Measurements from ENCODE around the gene FAM90A26.
"Not testable (repeated sequence)": the region's sequence is repeated elsewhere in the genome, so short reads cannot be mapped to it uniquely, and the experiment has no call there.

FAM90A26 gene

DNA sequence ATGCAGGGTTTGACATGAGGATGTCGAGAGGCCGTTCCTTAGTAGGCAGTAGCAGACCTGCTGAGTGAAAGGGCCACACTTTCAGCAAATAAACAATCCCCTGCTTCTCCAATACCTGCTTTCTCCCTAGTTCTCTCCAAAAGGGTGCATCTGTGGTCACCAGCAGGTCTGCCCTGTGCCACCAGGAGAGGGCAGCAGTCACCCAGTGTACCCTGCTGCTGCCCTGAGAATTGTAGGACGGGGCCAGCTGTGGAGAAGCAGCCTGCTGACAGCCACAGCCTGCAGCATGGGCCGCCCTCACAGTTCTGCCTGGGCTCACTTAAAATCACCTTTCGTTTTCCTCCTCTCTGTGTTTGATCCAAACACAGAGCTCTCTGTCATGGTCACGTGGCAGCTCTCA is 11.8 kb upstream of the FAM90A26 start:
- DNase-seq (ENCODE audit: low read depth), result peak; percentile 25

GRCh38 chr4:9160046-9160445 is 10.2 kb upstream of the FAM90A26 start:
- DNase-seq (ENCODE audit: low read depth), result peak; percentile 19

DNA sequence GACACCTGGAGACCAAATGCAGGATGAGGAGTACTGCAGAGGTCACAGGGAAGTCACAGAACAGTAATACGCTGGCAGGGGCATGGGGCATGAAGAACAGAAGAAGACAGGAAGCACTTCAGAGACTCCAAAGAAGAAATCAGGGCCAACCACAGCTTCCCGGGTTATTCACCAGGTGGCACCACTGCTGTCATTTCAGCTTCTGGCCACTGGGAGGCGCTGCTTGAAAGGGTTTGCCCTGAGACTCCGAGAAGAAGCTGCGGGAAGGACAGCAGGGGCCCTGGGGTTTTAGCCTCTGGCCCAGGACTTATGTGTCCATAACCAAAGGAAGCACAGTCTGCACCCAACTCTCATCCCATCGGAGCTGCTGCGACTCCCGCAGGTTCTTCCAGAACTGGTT is 4.2 kb upstream of the FAM90A26 start:
- peak; percentile 46 for DNase-seq (ENCODE audit: low read depth)

DNA sequence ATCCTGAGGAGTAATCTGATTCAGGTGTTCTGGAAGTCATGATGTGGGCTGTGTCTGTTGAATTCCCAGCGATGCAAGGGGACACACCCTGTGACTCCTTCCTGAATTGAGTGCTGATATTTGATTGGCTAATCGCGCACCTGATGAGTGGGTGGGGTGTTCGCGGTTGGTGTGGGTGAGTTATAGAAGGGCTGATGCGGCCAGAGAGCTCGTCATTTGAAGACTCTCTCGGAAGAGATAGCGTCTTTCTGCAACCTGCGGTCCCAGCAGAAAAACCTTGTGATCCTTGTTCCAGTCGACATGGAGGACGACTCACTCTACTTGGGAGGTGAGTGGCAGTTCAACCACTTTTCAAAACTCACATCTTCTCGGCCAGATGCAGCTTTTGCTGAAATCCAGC is 40.1 kb downstream of the FAM90A26 start, which contains the start of gene USP17L10:
Gene USP17L10 (plus strand): TSS at position 301 of the 400 bp plus-strand sequence. CDS start 0 bp downstream, at position 301.
- DNase-seq (ENCODE audit: low read depth), result not testable (repeated sequence)

DNA sequence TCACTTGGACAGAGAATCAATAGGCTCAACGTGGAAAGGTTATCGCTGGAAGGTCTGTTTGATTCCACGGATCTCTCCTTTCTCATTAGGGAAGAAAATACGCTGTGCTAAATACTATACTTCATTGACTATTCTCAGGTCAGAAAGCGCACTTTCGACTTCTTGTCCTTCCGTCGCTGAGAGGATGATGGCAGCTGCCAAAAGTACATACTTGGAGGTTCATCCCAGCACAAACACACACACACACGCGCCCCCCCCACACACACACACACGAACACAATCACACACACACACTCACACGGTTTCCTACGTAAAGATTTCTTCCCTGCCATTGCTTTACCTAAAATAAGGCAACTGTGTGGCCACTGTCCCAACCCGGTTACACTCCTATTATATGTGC is 44.5 kb downstream of the FAM90A26 start:
- not testable (repeated sequence) for DNase-seq (ENCODE audit: low read depth)

- DNase-seq (ENCODE audit: low read depth), result not testable (repeated sequence)
Measured at GRCh38 chr4:9215105-9215504, 44.9 kb downstream of the FAM90A26 start, which contains the start of gene USP17L11. Gene USP17L11, plus strand, starts transcription at chr4:9215405. Its CDS starts 0 bp downstream, at chr4:9215405.

- not testable (repeated sequence) for DNase-seq (ENCODE audit: low read depth)
Measured at GRCh38 chr4:9219852-9220251, 49.6 kb downstream of the FAM90A26 start, which contains the start of gene USP17L12. Gene USP17L12, plus strand, starts transcription at chr4:9220152. Its CDS starts 0 bp downstream, at chr4:9220152.

GRCh38 chr4:9224596-9224995 is 54.4 kb downstream of the FAM90A26 start, which contains the start of gene USP17L13:
Gene USP17L13, plus strand, starts transcription at chr4:9224896. Its CDS starts 0 bp downstream, at chr4:9224896.
- DNase-seq (ENCODE audit: low read depth), result not testable (repeated sequence)
